ENCODE measurements around the gene HBE1. TPM values are rescaled to one million over a fixed set of nuclear protein-coding genes. Genes with fewer than 3 reads are reported as not detected.

HBE1 gene
- total RNA-seq, 1 donor from 2014 or later: not detected

- TF ChIP-seq, protein P1, sequence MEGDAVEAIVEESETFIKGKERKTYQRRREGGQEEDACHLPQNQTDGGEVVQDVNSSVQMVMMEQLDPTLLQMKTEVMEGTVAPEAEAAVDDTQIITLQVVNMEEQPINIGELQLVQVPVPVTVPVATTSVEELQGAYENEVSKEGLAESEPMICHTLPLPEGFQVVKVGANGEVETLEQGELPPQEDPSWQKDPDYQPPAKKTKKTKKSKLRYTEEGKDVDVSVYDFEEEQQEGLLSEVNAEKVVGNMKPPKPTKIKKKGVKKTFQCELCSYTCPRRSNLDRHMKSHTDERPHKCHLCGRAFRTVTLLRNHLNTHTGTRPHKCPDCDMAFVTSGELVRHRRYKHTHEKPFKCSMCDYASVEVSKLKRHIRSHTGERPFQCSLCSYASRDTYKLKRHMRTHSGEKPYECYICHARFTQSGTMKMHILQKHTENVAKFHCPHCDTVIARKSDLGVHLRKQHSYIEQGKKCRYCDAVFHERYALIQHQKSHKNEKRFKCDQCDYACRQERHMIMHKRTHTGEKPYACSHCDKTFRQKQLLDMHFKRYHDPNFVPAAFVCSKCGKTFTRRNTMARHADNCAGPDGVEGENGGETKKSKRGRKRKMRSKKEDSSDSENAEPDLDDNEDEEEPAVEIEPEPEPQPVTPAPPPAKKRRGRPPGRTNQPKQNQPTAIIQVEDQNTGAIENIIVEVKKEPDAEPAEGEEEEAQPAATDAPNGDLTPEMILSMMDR (IDR thresholded peaks at IDR 0.05; ENCODE audit: partially characterized antibody, unreplicated experiment): no peak
- Mint-ChIP-seq H3K27me3 (ENCODE audit: unreplicated experiment) (peaks cover 2% of the 10 kb centered on the region), H3K4me1 (ENCODE audit: low read depth, unreplicated experiment) (no peaks in the 10 kb centered on the region), H3K4me3 (ENCODE audit: unreplicated experiment) (no peak overlapping the region), H3K36me3 (ENCODE audit: unreplicated experiment) (no peaks in the 10 kb centered on the region), H3K9me3 (ENCODE audit: unreplicated experiment) (no peaks in the 10 kb centered on the region), H3K27ac (ENCODE audit: unreplicated experiment) (no peak overlapping the region)
- no peak for DNase-seq
Observed at GRCh38 chr11:5289696-5290095, 20.0 kb upstream of the HBE1 start.

- no peaks in the 10 kb centered on the region for H3K36me3 Mint-ChIP-seq (ENCODE audit: unreplicated experiment)
- TF ChIP-seq, protein P1 (IDR thresholded peaks at IDR 0.05; ENCODE audit: partially characterized antibody, unreplicated experiment): no peak
- H3K27me3 Mint-ChIP-seq (ENCODE audit: unreplicated experiment): peaks cover 2% of the 10 kb centered on the region
- H3K27ac Mint-ChIP-seq (ENCODE audit: unreplicated experiment): no peak overlapping the region
- H3K9me3 Mint-ChIP-seq (ENCODE audit: unreplicated experiment): no peaks in the 10 kb centered on the region
- H3K4me1 Mint-ChIP-seq (ENCODE audit: low read depth, unreplicated experiment): no peaks in the 10 kb centered on the region
- no peak for DNase-seq
- H3K4me3 Mint-ChIP-seq (ENCODE audit: unreplicated experiment): no peak overlapping the region
Observed at GRCh38 chr11:5288906-5289550, 19.3 kb upstream of the HBE1 start.

DNA sequence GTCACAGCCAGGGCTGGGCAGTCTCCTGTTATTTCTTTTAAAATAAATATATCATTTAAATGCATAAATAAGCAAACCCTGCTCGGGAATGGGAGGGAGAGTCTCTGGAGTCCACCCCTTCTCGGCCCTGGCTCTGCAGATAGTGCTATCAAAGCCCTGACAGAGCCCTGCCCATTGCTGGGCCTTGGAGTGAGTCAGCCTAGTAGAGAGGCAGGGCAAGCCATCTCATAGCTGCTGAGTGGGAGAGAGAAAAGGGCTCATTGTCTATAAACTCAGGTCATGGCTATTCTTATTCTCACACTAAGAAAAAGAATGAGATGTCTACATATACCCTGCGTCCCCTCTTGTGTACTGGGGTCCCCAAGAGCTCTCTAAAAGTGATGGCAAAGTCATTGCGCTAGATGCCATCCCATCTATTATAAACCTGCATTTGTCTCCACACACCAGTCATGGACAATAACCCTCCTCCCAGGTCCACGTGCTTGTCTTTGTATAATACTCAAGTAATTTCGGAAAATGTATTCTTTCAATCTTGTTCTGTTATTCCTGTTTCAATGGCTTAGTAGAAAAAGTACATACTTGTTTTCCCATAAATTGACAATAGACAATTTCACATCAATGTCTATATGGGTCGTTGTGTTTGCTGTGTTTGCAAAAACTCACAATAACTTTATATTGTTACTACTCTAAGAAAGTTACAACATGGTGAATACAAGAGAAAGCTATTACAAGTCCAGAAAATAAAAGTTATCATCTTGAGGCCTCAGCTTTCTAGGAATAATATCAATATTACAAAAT lies 18.6 kb upstream of the HBE1 start:
- H3K4me1 Mint-ChIP-seq (ENCODE audit: low read depth, unreplicated experiment): no peaks in the 10 kb centered on the region
- no peak overlapping the region for H3K4me3 Mint-ChIP-seq (ENCODE audit: unreplicated experiment)
- H3K36me3 Mint-ChIP-seq (ENCODE audit: unreplicated experiment): no peaks in the 10 kb centered on the region
- DNase-seq: no peak
- TF ChIP-seq, protein P1 (IDR thresholded peaks at IDR 0.05; ENCODE audit: partially characterized antibody, unreplicated experiment): no peak
- H3K9me3 Mint-ChIP-seq (ENCODE audit: unreplicated experiment): no peaks in the 10 kb centered on the region
- H3K27me3 Mint-ChIP-seq (ENCODE audit: unreplicated experiment): peaks cover 2% of the 10 kb centered on the region
- no peak overlapping the region for H3K27ac Mint-ChIP-seq (ENCODE audit: unreplicated experiment)

- H3K27me3 Mint-ChIP-seq (ENCODE audit: unreplicated experiment): no peaks in the 10 kb centered on the region
- DNase-seq: no peak
- H3K27ac Mint-ChIP-seq (ENCODE audit: unreplicated experiment): no peak overlapping the region
- no peaks in the 10 kb centered on the region for H3K9me3 Mint-ChIP-seq (ENCODE audit: unreplicated experiment)
- H3K4me1 Mint-ChIP-seq (ENCODE audit: low read depth, unreplicated experiment): no peaks in the 10 kb centered on the region
- no peak overlapping the region for H3K4me3 Mint-ChIP-seq (ENCODE audit: unreplicated experiment)
- TF ChIP-seq, protein P1 (IDR thresholded peaks at IDR 0.05; ENCODE audit: partially characterized antibody, unreplicated experiment): no peak
- no peaks in the 10 kb centered on the region for H3K36me3 Mint-ChIP-seq (ENCODE audit: unreplicated experiment)
Observed at GRCh38 chr11:5286901-5287300, 17.2 kb upstream of the HBE1 start.

GRCh38 chr11:5286351-5286750 lies 16.6 kb upstream of the HBE1 start:
- Mint-ChIP-seq H3K4me1 (ENCODE audit: low read depth, unreplicated experiment) (no peaks in the 10 kb centered on the region), H3K36me3 (ENCODE audit: unreplicated experiment) (no peaks in the 10 kb centered on the region), H3K4me3 (ENCODE audit: unreplicated experiment) (no peak overlapping the region)

More at GRCh38 chr11:5286351-5286750, 16.6 kb upstream of the HBE1 start:
- TF ChIP-seq, protein P1 (IDR thresholded peaks at IDR 0.05; ENCODE audit: partially characterized antibody, unreplicated experiment): no peak
- no peak for DNase-seq
- H3K27ac Mint-ChIP-seq (ENCODE audit: unreplicated experiment): no peak overlapping the region
- no peaks in the 10 kb centered on the region for H3K27me3 Mint-ChIP-seq (ENCODE audit: unreplicated experiment)
- no peaks in the 10 kb centered on the region for H3K9me3 Mint-ChIP-seq (ENCODE audit: unreplicated experiment)
